Astrocyte (in vitro differentiated cells and primary cell): ENCODE measurements around the gene ZNF783. TPM values are rescaled to one million over a fixed set of nuclear protein-coding genes. Genes with fewer than 3 reads are reported as not detected.

Experiments used
- DNase-seq: peaks from one replicate; pipeline ENCODE4 v3.0.0-alpha.2; 2010; ENCODE audit warnings: low read depth
- FAIRE-seq: peaks from 2 replicates; lab custom pipeline; 2011; peaks lifted over from hg19 to GRCh38; lab: Jason Lieb, UNC
- H2AFZ ChIP-seq: 2 replicates; pipeline ENCODE4 v1.6.0; 2012; ENCODE audit warnings: low read depth, low read length, inconsistent platforms
- H3K27ac ChIP-seq: 2 replicates; pipeline ENCODE4 v1.5.1; 2011; ENCODE audit warnings: low read depth, low read length, inconsistent platforms
- H3K27me3 ChIP-seq: 2 replicates; pipeline ENCODE4 v1.6.0; 2011; ENCODE audit warnings: low read length, inconsistent platforms; ENCODE audit not compliant: insufficient read depth
- H3K36me3 ChIP-seq: 2 replicates; pipeline ENCODE4 v1.5.1; 2011; ENCODE audit warnings: low read length, inconsistent platforms; ENCODE audit not compliant: insufficient read depth
- H3K4me1 ChIP-seq: 2 replicates; pipeline ENCODE4 v1.5.1; 2011; ENCODE audit warnings: low read length, inconsistent platforms; ENCODE audit not compliant: insufficient read depth
- H3K4me2 ChIP-seq: 2 replicates; pipeline ENCODE4 v1.6.0; 2012; ENCODE audit warnings: low read length, inconsistent platforms
- H3K4me3 ChIP-seq: 2 replicates; pipeline ENCODE4 v1.5.1; 2011; ENCODE audit warnings: low read depth, mild to moderate bottlenecking, low read length, inconsistent platforms; ENCODE audit not compliant: insufficient read depth
- H3K79me2 ChIP-seq: 2 replicates; pipeline ENCODE4 v1.6.0; 2012; ENCODE audit warnings: mild to moderate bottlenecking, low read length, inconsistent platforms; ENCODE audit not compliant: insufficient read depth
- H3K9ac ChIP-seq: 2 replicates; pipeline ENCODE4 v1.6.0; 2012; ENCODE audit warnings: mild to moderate bottlenecking, low read length, inconsistent platforms
- H3K9me3 ChIP-seq: 2 replicates; pipeline ENCODE4 v1.5.1; 2012; ENCODE audit warnings: low read depth, mild to moderate bottlenecking, low read length, inconsistent platforms; ENCODE audit not compliant: insufficient read depth
- H4K20me1 ChIP-seq: 2 replicates; pipeline ENCODE4 v1.6.0; 2012; ENCODE audit warnings: low read length, inconsistent platforms; ENCODE audit not compliant: insufficient read depth
- H3K27ac Mint-ChIP-seq: one replicate; pipeline ENCODE4 v1.8.0; 2021; ENCODE audit warnings: mild to moderate bottlenecking, mixed read lengths; ENCODE audit not compliant: unreplicated experiment
- H3K27me3 Mint-ChIP-seq: one replicate; pipeline ENCODE4 v1.8.0; 2021; ENCODE audit warnings: low read depth, mixed read lengths; ENCODE audit not compliant: unreplicated experiment
- H3K36me3 Mint-ChIP-seq: one replicate; pipeline ENCODE4 v1.8.0; 2021; ENCODE audit warnings: low read depth, mixed read lengths; ENCODE audit not compliant: unreplicated experiment
- H3K4me1 Mint-ChIP-seq: one replicate; pipeline ENCODE4 v1.8.0; 2021; ENCODE audit warnings: low read depth, mixed read lengths; ENCODE audit not compliant: unreplicated experiment
- H3K4me3 Mint-ChIP-seq: one replicate; pipeline ENCODE4 v1.8.0; 2021; ENCODE audit warnings: mild to moderate bottlenecking, moderate library complexity, mixed read lengths; ENCODE audit not compliant: unreplicated experiment
- H3K9me3 Mint-ChIP-seq: one replicate; pipeline ENCODE4 v1.8.0; 2021; ENCODE audit warnings: mild to moderate bottlenecking, mixed read lengths; ENCODE audit not compliant: unreplicated experiment
- EZH2 ChIP-seq: IDR thresholded peaks from 2 replicates; pipeline ENCODE4 v1.6.1; 2012; ENCODE audit warnings: mild to moderate bottlenecking, low read length, inconsistent platforms; ENCODE audit not compliant: insufficient read depth
- total RNA-seq: library from RNA; stranded (reverse); gene quantifications from 2 replicates; pipeline ENCODE4 v1.2.1, GENCODE V29; 2021
- TF ChIP-seq, protein P1 (sequence below): IDR thresholded peaks from 2 replicates; pipeline ENCODE4 v1.5.1; 2011; ENCODE audit warnings: low read depth, mild to moderate bottlenecking, inconsistent platforms, low read length, moderate library complexity; ENCODE audit not compliant: insufficient read depth

The ZNF783 gene
- total RNA-seq, 1 donor from 2014 or later = 10.6 TPM

DNA sequence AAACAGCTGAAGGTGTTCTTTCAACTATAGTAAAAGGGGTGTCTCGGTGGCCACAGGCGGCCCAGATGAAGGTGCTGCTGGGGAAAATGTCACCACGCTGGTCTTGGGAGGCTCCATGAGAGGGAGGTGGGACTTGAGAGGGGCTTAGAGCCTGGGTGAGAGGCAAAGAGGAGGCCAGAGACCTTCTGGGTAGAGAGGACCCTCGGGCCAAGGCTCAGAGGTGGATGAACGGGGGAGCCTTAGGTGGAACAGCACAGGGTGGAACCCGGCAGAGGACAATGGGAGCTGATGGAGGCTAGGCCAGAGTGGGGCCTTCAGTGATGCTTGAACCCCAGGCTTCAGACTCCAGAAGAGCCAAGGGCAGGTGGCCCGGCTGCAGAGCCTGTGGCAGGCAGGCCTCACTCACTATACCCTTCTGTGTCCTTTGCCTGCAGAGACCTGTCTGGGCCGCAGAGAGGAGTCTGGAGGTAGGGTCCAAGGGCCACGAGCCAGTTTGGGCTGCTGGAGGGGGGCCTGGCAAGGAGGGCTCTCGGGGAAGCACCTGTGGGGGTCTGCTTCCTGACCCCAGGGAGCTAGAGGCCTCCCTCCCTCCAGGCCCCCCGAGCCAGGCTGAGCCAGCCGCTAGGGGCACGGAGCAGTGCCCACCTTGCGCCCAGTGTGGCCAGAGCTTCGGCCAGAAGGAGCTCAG is 32.1 kb downstream of the ZNF783 start:
- no peaks in the 10 kb centered on the region for H3K4me1 ChIP-seq
- no peak overlapping the region for H3K4me2 ChIP-seq
- no peak overlapping the region for H3K27ac ChIP-seq
- no peaks in the 10 kb centered on the region for H3K79me2 ChIP-seq
- no peak overlapping the region for H3K9ac ChIP-seq
- no peak overlapping the region for H3K4me3 Mint-ChIP-seq
- H3K36me3 ChIP-seq = no peaks in the 10 kb centered on the region
- no peak overlapping the region for H3K4me3 ChIP-seq
- FAIRE-seq (no peak), DNase-seq (no peak)
- H3K27ac Mint-ChIP-seq = peak overlapping the region; percentile 12
- H3K9me3 Mint-ChIP-seq = peaks cover 5% of the 10 kb centered on the region
- H3K9me3 ChIP-seq = no peaks in the 10 kb centered on the region
- H3K4me1 Mint-ChIP-seq = no peaks in the 10 kb centered on the region
- peaks cover 18% of the 10 kb centered on the region for H3K36me3 Mint-ChIP-seq
- H2AFZ ChIP-seq = no peak overlapping the region
- TF ChIP-seq, protein P1, sequence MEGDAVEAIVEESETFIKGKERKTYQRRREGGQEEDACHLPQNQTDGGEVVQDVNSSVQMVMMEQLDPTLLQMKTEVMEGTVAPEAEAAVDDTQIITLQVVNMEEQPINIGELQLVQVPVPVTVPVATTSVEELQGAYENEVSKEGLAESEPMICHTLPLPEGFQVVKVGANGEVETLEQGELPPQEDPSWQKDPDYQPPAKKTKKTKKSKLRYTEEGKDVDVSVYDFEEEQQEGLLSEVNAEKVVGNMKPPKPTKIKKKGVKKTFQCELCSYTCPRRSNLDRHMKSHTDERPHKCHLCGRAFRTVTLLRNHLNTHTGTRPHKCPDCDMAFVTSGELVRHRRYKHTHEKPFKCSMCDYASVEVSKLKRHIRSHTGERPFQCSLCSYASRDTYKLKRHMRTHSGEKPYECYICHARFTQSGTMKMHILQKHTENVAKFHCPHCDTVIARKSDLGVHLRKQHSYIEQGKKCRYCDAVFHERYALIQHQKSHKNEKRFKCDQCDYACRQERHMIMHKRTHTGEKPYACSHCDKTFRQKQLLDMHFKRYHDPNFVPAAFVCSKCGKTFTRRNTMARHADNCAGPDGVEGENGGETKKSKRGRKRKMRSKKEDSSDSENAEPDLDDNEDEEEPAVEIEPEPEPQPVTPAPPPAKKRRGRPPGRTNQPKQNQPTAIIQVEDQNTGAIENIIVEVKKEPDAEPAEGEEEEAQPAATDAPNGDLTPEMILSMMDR = no peak
- no peak for TF ChIP-seq EZH2
- H3K27me3 ChIP-seq = no peaks in the 10 kb centered on the region
- peaks cover 4% of the 10 kb centered on the region for H3K27me3 Mint-ChIP-seq
- H4K20me1 ChIP-seq = no peaks in the 10 kb centered on the region

DNA sequence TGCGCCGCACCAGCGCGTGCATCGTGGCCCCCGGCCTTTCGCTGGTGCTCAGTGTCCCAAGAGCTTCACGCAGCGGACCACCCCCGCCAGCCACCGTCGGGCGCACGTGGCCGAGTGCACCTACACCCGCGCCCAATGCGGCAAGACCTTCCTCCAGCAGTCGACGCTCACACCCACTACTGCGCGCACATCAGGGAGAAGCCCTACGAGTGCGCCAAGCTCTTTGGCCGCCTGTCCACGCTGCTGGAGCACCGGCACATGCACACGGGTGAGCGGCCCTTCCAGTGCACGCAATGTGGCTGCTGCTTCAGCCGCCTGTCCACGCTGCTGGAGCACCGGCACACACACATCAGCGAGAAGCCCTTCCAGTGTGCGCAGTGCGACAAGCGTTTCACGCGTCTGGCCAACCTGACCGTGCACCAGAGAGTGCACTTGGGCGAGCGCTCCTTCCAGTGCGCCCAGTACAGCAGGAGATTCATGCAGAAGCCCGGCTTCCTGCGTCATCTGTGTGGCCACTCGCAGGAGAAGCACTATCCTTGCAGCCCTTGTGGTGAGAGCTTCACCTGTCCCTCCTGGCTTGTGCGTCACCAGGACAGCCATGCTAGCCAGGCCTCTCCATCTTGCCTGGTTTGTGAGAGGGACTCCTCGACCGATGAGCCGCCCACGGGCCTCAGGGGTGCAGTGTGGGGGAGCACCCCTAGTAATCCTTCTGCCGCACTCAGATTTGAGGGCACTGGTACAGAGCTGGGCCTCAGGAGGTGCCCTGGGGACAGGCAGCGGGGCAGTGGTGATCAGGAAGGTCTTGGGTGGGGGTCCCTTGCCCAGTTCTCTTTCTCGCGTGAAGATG is 32.9 kb downstream of the ZNF783 start:
- no peak overlapping the region for H3K27ac ChIP-seq
- TF ChIP-seq, protein P1 = no peak
- TF ChIP-seq EZH2 = no peak
- no peaks in the 10 kb centered on the region for H4K20me1 ChIP-seq
- H3K4me2 ChIP-seq = no peak overlapping the region
- no peak overlapping the region for H3K9ac ChIP-seq
- H3K9me3 Mint-ChIP-seq = peaks cover 5% of the 10 kb centered on the region
- H3K36me3 ChIP-seq = no peaks in the 10 kb centered on the region
- H3K27me3 Mint-ChIP-seq = peaks cover 4% of the 10 kb centered on the region
- no peaks in the 10 kb centered on the region for H3K27me3 ChIP-seq
- peaks cover 18% of the 10 kb centered on the region for H3K36me3 Mint-ChIP-seq
- H3K4me1 Mint-ChIP-seq = no peaks in the 10 kb centered on the region
- no peak for DNase-seq
- H2AFZ ChIP-seq = no peak overlapping the region
- no peak overlapping the region for H3K4me3 Mint-ChIP-seq
- H3K4me1 ChIP-seq = no peaks in the 10 kb centered on the region
- no peaks in the 10 kb centered on the region for H3K79me2 ChIP-seq
- no peak for FAIRE-seq
- no peak overlapping the region for H3K27ac Mint-ChIP-seq
- H3K9me3 ChIP-seq = no peaks in the 10 kb centered on the region
- H3K4me3 ChIP-seq = no peak overlapping the region

- no peak overlapping the region for H3K27ac ChIP-seq
- H3K36me3 Mint-ChIP-seq = peaks cover 20% of the 10 kb centered on the region
- no peaks in the 10 kb centered on the region for H3K9me3 ChIP-seq
- no peaks in the 10 kb centered on the region for H3K79me2 ChIP-seq
- no peaks in the 10 kb centered on the region for H3K27me3 ChIP-seq
- H3K9me3 Mint-ChIP-seq = peaks cover 5% of the 10 kb centered on the region
- H2AFZ ChIP-seq = no peak overlapping the region
- no peak overlapping the region for H3K27ac Mint-ChIP-seq
- FAIRE-seq (no peak), DNase-seq (no peak)
- no peak overlapping the region for H3K4me3 ChIP-seq
- no peak overlapping the region for H3K4me2 ChIP-seq
- no peak overlapping the region for H3K4me3 Mint-ChIP-seq
- no peaks in the 10 kb centered on the region for H4K20me1 ChIP-seq
- H3K4me1 Mint-ChIP-seq = no peaks in the 10 kb centered on the region
- TF ChIP-seq, protein P1 = no peak
- no peak for TF ChIP-seq EZH2
- H3K36me3 ChIP-seq = no peaks in the 10 kb centered on the region
- peaks cover 4% of the 10 kb centered on the region for H3K27me3 Mint-ChIP-seq
- H3K4me1 ChIP-seq = no peaks in the 10 kb centered on the region
- H3K9ac ChIP-seq = no peak overlapping the region
These were observed 33.5 kb downstream of the ZNF783 start for GRCh38 chr7:149295481-149295850.
